Activated CD8-positive, alpha-beta memory T cell treated with anti-CD3 and anti-CD28 coated beads for 48 hours (primary cell): ENCODE measurements around the gene THRSP.
"Not testable (repeated sequence)": the region's sequence is repeated elsewhere in the genome, so short reads cannot be mapped to it uniquely, and the experiment has no call there.

Experiments used
- DNase-seq, 3 experiments: peaks; one replicate each; pipeline ENCODE4 v3.0.0-alpha.2; 2020; ENCODE audit warnings: low read depth in 2 of 3, low spot score in 2 of 3

The THRSP gene

GRCh38 chr11:78086521-78087074, 22.9 kb downstream of the THRSP start:
- DNase-seq, result not testable (repeated sequence)

- no peak for DNase-seq
These were observed 30.6 kb downstream of the THRSP start for GRCh38 chr11:78094250-78094649.

- DNase-seq, result no peak
These were observed 34.2 kb downstream of the THRSP start for GRCh38 chr11:78097666-78098385.

GRCh38 chr11:78099666-78100065, 36.0 kb downstream of the THRSP start:
- DNase-seq, result no peak

GRCh38 chr11:78100261-78100660, 36.6 kb downstream of the THRSP start:
- no peak for DNase-seq

GRCh38 chr11:78100676-78101472, 37.2 kb downstream of the THRSP start:
- no peak for DNase-seq

- DNase-seq, result no peak
These were observed 45.7 kb downstream of the THRSP start for GRCh38 chr11:78109081-78110015.

DNA sequence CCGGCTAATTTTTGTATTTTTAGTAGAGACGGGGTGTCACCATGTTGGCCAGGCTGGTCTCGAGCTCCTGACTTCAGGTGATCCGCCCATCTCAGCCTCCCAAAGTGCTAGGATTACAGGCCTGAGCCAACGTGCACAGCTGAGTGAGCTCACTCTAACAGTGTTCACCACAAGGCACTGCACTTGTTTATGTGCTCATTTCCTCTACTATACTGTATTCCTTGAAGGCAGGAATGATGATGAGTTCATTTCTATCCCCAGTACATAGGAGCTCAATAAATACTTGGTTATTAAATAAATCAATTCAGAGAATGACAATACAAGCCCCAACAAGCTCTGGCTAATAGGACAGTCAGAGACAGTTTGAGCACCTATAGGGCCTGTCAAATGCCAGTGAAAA, 46.7 kb downstream of the THRSP start:
- no peak for DNase-seq

- DNase-seq, result no peak
These were observed 47.2 kb downstream of the THRSP start for GRCh38 chr11:78110830-78111229.

DNA sequence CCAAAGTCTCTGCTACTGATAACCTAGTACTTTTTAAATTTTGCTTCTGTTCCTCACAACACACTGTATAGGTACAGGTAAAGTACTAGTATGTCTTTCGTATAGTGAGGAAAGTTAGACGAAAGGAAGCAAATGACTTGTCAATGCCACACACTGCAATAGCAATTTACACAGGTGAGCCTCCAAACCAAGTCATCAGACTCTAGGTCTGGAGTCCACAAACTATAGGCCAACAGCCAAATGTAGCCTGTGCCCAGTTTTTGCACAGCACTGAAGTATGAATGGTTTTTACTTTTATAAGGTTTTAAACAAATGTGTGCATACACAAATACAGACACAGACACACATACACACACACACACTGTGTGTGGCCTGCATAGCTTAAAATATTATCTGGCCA, 47.6 kb downstream of the THRSP start:
- no peak for DNase-seq

GRCh38 chr11:78112582-78113275, 49.1 kb downstream of the THRSP start:
- DNase-seq, result no peak
